ACHN (cell line): ENCODE data around the gene WDR90.
A peak's percentile ranks its signal among the peaks of the same experiment; 100 is the strongest.

ENCODE experiments used
- DNase-seq: peaks from one replicate; pipeline ENCODE4 v3.0.0-alpha.2; 2015
- in situ Hi-C: cut with HindIII; loops from 2 replicates; pipeline ENCODE4 v1.10.0; 2017; ENCODE audit warnings: low sequenced_read_pairs, low pct_ligation_motif_present, low pct_unique_long_range_greater_than_20kb

The WDR90 gene

GRCh38 chr16:625117-625976, 23.8 kb upstream of the WDR90 start:
- no peak for DNase-seq
- in situ Hi-C loops: no loop called here

GRCh38 chr16:625977-626765, 23.0 kb upstream of the WDR90 start:
- DNase-seq: no peak
- in situ Hi-C loops: no loop called here

GRCh38 chr16:626787-627453, 22.2 kb upstream of the WDR90 start:
- peak; percentile 99 for DNase-seq

DNA sequence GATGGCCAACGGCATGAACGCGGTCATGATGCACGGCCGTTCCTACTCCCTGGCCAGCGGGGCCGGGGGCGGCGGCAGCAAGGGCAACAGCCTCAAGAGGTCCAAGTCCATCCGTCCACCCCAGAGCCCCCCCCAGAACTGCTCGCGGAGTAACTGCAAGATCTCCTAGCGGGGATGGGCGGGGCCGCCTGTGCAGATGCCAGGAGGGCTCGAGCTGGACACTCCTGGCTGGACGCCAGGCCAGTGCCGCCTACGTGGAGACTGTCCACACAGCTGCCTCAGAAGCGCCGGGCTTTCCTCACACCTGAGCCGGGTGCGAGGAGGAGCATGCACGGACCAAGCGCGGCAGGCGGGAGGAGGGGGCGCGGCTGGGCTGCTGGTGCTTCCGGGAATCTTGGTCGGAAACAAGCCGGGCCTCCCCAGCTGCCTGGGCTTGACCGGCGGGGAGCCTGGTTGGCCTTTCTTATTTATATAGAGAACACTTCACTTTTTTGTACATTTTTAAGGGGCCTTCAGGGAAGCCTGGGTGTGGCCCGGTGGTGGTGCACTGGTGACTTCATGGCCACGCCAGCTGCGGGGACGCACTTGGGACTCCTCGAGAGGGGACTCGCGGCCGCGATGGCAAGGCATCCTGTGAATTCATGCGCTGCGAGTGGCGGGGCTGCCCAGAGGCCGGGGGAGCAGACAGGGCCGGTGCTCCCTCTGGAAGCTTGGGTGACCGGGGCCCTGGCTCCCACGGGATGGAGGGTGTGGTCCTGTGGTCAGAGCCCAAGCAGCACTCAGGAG, 21.5 kb upstream of the WDR90 start:
- in situ Hi-C loops: no loop called here
- peak; percentile 78 for DNase-seq

More at GRCh38 chr16:626787-627453, 22.2 kb upstream of the WDR90 start:
- in situ Hi-C loops: no loop called here

- DNase-seq: no peak
- in situ Hi-C loops: no loop called here
These were observed 20.7 kb upstream of the WDR90 start for GRCh38 chr16:628321-629061.

DNA sequence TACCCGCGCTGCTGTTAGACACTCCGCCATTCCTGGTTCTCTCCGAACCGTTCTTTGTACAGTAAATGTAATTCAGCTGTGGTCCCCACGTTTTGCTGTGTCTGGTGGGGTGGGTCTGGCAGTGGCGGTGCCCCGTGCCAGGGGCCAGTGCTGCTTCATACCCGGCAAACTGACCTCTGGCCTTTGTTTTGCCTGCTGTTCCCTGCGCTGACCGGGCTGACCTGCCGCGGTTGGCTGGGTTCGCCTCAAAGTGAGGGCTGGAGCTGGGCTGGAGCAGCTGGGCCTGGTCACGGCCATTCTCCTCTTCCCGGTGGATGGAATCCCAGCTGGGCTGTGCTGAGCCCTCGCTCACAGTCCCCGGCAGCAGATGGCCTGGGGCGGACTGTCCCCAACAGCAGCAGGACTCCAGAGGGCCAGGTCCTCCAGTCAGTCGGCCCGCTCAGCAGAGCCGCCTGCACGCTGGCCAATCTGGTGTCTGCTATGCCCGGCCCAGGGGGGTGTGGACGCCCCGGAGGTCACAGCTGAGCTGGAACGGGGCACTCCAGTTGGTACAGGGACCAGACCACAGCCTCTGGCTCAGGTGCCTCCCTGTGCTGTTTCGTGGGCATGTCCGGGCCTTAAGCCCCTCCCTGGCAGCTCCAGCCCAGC, 19.9 kb upstream of the WDR90 start:
- DNase-seq: no peak
- in situ Hi-C loops: no loop called here

DNA sequence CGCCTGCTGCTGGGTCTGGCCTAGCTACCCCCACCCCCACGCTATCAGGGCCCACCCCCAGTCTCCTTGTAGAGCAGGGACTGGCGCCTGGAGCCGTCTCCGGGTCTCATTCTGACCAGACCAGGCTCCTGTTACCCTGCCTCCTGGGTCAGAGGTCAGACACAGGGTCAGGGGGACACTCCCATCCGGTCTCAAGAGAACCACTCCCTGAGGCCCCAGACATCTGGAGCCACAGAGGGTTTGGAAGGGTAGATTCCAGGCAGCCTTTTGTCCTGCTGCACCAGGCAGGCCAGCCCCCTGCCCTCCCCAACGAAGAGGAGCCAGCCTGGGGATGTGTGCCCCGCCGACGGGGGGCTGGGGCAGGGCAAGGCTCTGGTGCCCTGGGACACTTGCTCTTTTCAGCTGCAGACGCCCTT, 19.3 kb upstream of the WDR90 start:
- in situ Hi-C loops: no loop called here
- DNase-seq: no peak

GRCh38 chr16:630249-630814, 18.8 kb upstream of the WDR90 start:
- DNase-seq: no peak
- in situ Hi-C loops: no loop called here

GRCh38 chr16:630815-631405, 18.3 kb upstream of the WDR90 start, which contains the start of gene WFIKKN1:
WFIKKN1 (plus strand) TSS chr16:630985; CDS start chr16:631254, 269 bp downstream.
- in situ Hi-C loops: no loop called here
- DNase-seq: no peak

- DNase-seq: no peak
- in situ Hi-C loops: no loop called here
These were observed 17.3 kb upstream of the WDR90 start for GRCh38 chr16:631808-632358.

DNA sequence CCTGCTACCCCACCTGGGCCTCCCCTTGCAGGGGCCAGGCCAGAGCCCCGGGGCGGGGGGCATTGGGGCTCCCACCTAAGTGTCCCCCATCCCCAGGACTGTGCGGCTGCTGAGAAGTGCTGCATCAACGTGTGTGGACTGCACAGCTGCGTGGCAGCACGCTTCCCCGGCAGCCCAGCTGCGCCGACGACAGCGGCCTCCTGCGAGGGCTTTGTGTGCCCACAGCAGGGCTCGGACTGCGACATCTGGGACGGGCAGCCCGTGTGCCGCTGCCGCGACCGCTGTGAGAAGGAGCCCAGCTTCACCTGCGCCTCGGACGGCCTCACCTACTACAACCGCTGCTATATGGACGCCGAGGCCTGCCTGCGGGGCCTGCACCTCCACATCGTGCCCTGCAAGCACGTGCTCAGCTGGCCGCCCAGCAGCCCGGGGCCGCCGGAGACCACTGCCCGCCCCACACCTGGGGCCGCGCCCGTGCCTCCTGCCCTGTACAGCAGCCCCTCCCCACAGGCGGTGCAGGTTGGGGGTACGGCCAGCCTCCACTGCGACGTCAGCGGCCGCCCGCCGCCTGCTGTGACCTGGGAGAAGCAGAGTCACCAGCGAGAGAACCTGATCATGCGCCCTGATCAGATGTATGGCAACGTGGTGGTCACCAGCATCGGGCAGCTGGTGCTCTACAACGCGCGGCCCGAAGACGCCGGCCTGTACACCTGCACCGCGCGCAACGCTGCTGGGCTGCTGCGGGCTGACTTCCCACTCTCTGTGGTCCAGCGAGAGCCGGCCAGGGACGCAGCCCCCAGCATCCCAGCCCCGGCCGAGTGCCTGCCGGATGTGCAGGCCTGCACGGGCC, 16.5 kb upstream of the WDR90 start:
- no peak for DNase-seq
- in situ Hi-C loops: no loop called here

- no peak for DNase-seq
- in situ Hi-C loops: no loop called here
These were observed 15.7 kb upstream of the WDR90 start for GRCh38 chr16:633336-634050.

GRCh38 chr16:634051-634670, 15.0 kb upstream of the WDR90 start:
- no peak for DNase-seq
- in situ Hi-C loops: no loop called here

- DNase-seq: no peak
- in situ Hi-C loops: no loop called here
These were observed 14.2 kb upstream of the WDR90 start for GRCh38 chr16:634996-635395.
